Kidney (tissue), 14 donors: ENCODE data around the gene TBL1X. TPM values are rescaled to one million over a fixed set of nuclear protein-coding genes. Genes with fewer than 3 reads are reported as not detected.
A peak's percentile ranks its signal among the peaks of the same experiment; 100 is the strongest.
"Not testable (repeated sequence)": the region's sequence is repeated elsewhere in the genome, so short reads cannot be mapped to it uniquely, and the experiment has no call there.

ENCODE experiments used
- DNase-seq, 5 donors: peaks; one replicate each; pipeline ENCODE4 v3.0.0-alpha.2; 2013 to 2020
- FAIRE-seq: peaks from 2 replicates; lab custom pipeline; 2012; peaks lifted over from hg19 to GRCh38; lab: Jason Lieb, UNC
- H3K27ac ChIP-seq, 2 donors: one replicate each; pipeline ENCODE4 v1.7.0; 2013; ENCODE audit warnings: low read depth in 2 of 2, low read length in 2 of 2, inconsistent platforms in 1 of 2
- H3K27me3 ChIP-seq: one replicate; pipeline ENCODE4 v1.7.1; 2013; ENCODE audit warnings: low read length, inconsistent platforms; ENCODE audit not compliant: control insufficient read depth, insufficient read depth
- H3K36me3 ChIP-seq, 3 donors: one replicate each; pipeline versions ENCODE4 v1.7.0 to v1.7.1; 2013; ENCODE audit warnings: low read length in 3 of 3, control low read depth in 1 of 3, inconsistent platforms in 1 of 3; ENCODE audit not compliant: insufficient read depth in 3 of 3, control insufficient read depth in 2 of 3
- H3K4me1 ChIP-seq, 3 donors: one replicate each; pipeline versions ENCODE4 v1.7.0 to v1.7.1; 2013; ENCODE audit warnings: low read length in 3 of 3, inconsistent platforms in 1 of 3, low read depth in 1 of 3; ENCODE audit not compliant: control insufficient read depth in 2 of 3, insufficient read depth in 2 of 3
- H3K4me3 ChIP-seq, 3 donors: one replicate each; pipeline versions ENCODE4 v1.7.0 to v1.8.1; 2013; ENCODE audit warnings: low read length in 3 of 3, control low read depth in 1 of 3, inconsistent platforms in 1 of 3
- H3K9ac ChIP-seq, 3 donors: one replicate each; pipeline versions ENCODE4 v1.7.0 to v1.7.1; 2013; ENCODE audit warnings: low read length in 3 of 3, control low read depth in 1 of 3, inconsistent platforms in 1 of 3
- H3K9me3 ChIP-seq, 3 donors: one replicate each; pipeline versions ENCODE4 v1.7.0 to v1.7.1; 2013; ENCODE audit warnings: low read length in 3 of 3, control low read depth in 1 of 3, inconsistent platforms in 1 of 3; ENCODE audit not compliant: control insufficient read depth in 2 of 3, insufficient read depth in 1 of 3
- CTCF ChIP-seq: IDR thresholded peaks from 3 replicates; pipeline ENCODE4 v1.5.1; 2012; ENCODE audit warnings: mild to moderate bottlenecking, moderate library complexity, borderline replicate concordance; ENCODE audit not compliant: insufficient read depth; ENCODE audit errors: extremely low read depth
- intact Hi-C: fragments of 100-400 bp; cut with DNase I; formaldehyde crosslinking; loops from one replicate; pipeline ENCODE4 v1.11.1; 2022
- polyA plus RNA-seq: library from polyadenylated mRNA; stranded (reverse); fragments of 350-450 nt; fragmentation: Illumina TruSeq; extraction: RNeasy Lipid Tissue Mini Kit (QIAGEN cat#74804); gene quantifications from one replicate; pipeline ENCODE4 v1.2.3, GENCODE V29; 2014; ENCODE audit warnings: low read depth, low replicate concordance; ENCODE audit not compliant: insufficient read depth
- total RNA-seq: library from RNA; stranded (reverse); fragmentation: NEBNext Ultra II Directional; extraction: Animal tissue kit (Norgen Biotek cat#: 25700); gene quantifications from one replicate; pipeline ENCODE4 v1.2.1, GENCODE V29; 2021
- donor health status: control.
- donor health status: control.
- donor health status: control.
- donor health status: control.
- donor health status: control.
- donor health status: DM: yes; HTN: yes; CAD: no.
- donor health status: Normal renal cell carcinoma (clear cell type).

Gene TBL1X
- total and polyA plus RNA-seq, 2 donors from 2014 or later = 12.5 to 43.0 TPM

GRCh38 chrX:9467146-9467545, 2.3 kb downstream of the TBL1X start:
- Histone ChIP-seq H3K9ac (peak overlapping the region in 1 of 3 donors; percentile 55), H3K4me3 (peak overlapping the region in 2 of 3 donors; percentile 16 to 72), H3K36me3 (no peaks in the 10 kb centered on the region), H3K4me1 (peaks cover 0 to 9% (median 5%) of the 10 kb centered on the region in 3 donors), H3K9me3 (no peaks in the 10 kb centered on the region), H3K27me3 (no peaks in the 10 kb centered on the region), H3K27ac (no peak overlapping the region)
- TF ChIP-seq CTCF = no peak
- DNase-seq (peak in 3 of 5 donors; percentile 38 to 57 (median 42)), FAIRE-seq (no peak)
- intact Hi-C loops = no loop called here

- no peaks in the 10 kb centered on the region for H3K9me3 ChIP-seq
- TF ChIP-seq CTCF = no peak
- H3K9ac ChIP-seq = no peak overlapping the region
- H3K27ac ChIP-seq = no peak overlapping the region
- intact Hi-C loops = no loop called here
- H3K36me3 ChIP-seq = no peaks in the 10 kb centered on the region
- no peak for FAIRE-seq
- DNase-seq = no peak
- H3K4me1 ChIP-seq = peaks cover 0 to 6% (median under 1%) of the 10 kb centered on the region in 3 donors
- H3K4me3 ChIP-seq = peak overlapping the region in 1 of 3 donors; percentile 72
- H3K27me3 ChIP-seq = no peaks in the 10 kb centered on the region
Observed at GRCh38 chrX:9467751-9468150, 2.9 kb downstream of the TBL1X start.

GRCh38 chrX:9471571-9471985, 6.7 kb downstream of the TBL1X start:
- DNase-seq (peak in 1 of 5 donors; percentile 30), FAIRE-seq (no peak)
- H3K4me1 ChIP-seq = peaks cover 0 to 5% (median 2%) of the 10 kb centered on the region in 3 donors
- no peaks in the 10 kb centered on the region for H3K36me3 ChIP-seq
- H3K9me3 ChIP-seq = no peaks in the 10 kb centered on the region
- no peak overlapping the region for H3K9ac ChIP-seq
- TF ChIP-seq CTCF = no peak
- peak overlapping the region; percentile 2 to 53 for H3K27ac ChIP-seq
- intact Hi-C loops = no loop called here
- H3K4me3 ChIP-seq = no peak overlapping the region
- H3K27me3 ChIP-seq = no peaks in the 10 kb centered on the region

GRCh38 chrX:9473708-9474107, 8.8 kb downstream of the TBL1X start:
- intact Hi-C loops = no loop called here
- Histone ChIP-seq H3K36me3 (no peaks in the 10 kb centered on the region), H3K27ac (no peak overlapping the region), H3K4me1 (peaks cover 0 to 5% (median 0%) of the 10 kb centered on the region in 3 donors), H3K27me3 (no peaks in the 10 kb centered on the region), H3K4me3 (no peak overlapping the region), H3K9me3 (no peaks in the 10 kb centered on the region), H3K9ac (no peak overlapping the region)
- DNase-seq (no peak), FAIRE-seq (no peak)
- no peak for TF ChIP-seq CTCF

GRCh38 chrX:9475417-9475816, 10.6 kb downstream of the TBL1X start:
- H3K9ac ChIP-seq, H3K36me3 ChIP-seq, H3K4me1 ChIP-seq, H3K4me3 ChIP-seq, DNase-seq, H3K27me3 ChIP-seq, H3K9me3 ChIP-seq, intact Hi-C loops, H3K27ac ChIP-seq, FAIRE-seq: not testable (repeated sequence)
